MCF 10A (cell line): ENCODE measurements around the gene SLC26A11. TPM values are rescaled to one million over a fixed set of nuclear protein-coding genes. Genes with fewer than 3 reads are reported as not detected.

Experiments used
- BruUV-seq: library from RNA; stranded (reverse); fragments of 400-500 nt; replicated peaks from 2 replicates; lab custom pipeline; 2021; lab: Mats Ljungman, UMichigan
- CTCF ChIA-PET: fragments of 300-600 bp; sonication (Branson Sonifier 250); formaldehyde crosslinking; extraction: SDS; loops from one replicate; lab custom pipeline; 2021; ENCODE audit warnings: antibody characterized with exemption, inconsistent platforms; lab: Yijun Ruan, JAX
- POLR2A ChIA-PET: fragments of 300-600, 350-650 bp; sonication (Branson Sonifier 250); formaldehyde crosslinking; extraction: SDS; loops from one replicate; lab custom pipeline; 2020; ENCODE audit warnings: antibody characterized with exemption, inconsistent platforms; lab: Yijun Ruan, JAX
- DNase-seq: peaks from one replicate; pipeline ENCODE4 v3.0.0-alpha.2; 2018; ENCODE audit not compliant: unreplicated experiment
- H3K27ac Mint-ChIP-seq: one replicate; pipeline ENCODE4 v1.8.0; 2022; ENCODE audit warnings: mild to moderate bottlenecking, low read depth, mixed read lengths; ENCODE audit not compliant: unreplicated experiment
- H3K27me3 Mint-ChIP-seq: one replicate; pipeline ENCODE4 v1.8.0; 2022; ENCODE audit warnings: mixed read lengths; ENCODE audit not compliant: insufficient read depth, unreplicated experiment
- H3K36me3 Mint-ChIP-seq: one replicate; pipeline ENCODE4 v1.8.0; 2022; ENCODE audit warnings: mild to moderate bottlenecking, moderate library complexity, mixed read lengths; ENCODE audit not compliant: insufficient read depth, unreplicated experiment
- H3K4me1 Mint-ChIP-seq: one replicate; pipeline ENCODE4 v1.8.0; 2022; ENCODE audit warnings: mixed read lengths; ENCODE audit not compliant: insufficient read depth, unreplicated experiment
- H3K4me3 Mint-ChIP-seq: one replicate; pipeline ENCODE4 v1.8.0; 2022; ENCODE audit warnings: mild to moderate bottlenecking, moderate library complexity, mixed read lengths; ENCODE audit not compliant: unreplicated experiment
- H3K9me3 Mint-ChIP-seq: one replicate; pipeline ENCODE4 v1.8.0; 2022; ENCODE audit warnings: mixed read lengths; ENCODE audit not compliant: unreplicated experiment
- intact Hi-C: fragments of 100-400 bp; cut with micrococcal nuclease; formaldehyde crosslinking; loops from 2 replicates; pipeline ENCODE4 v1.14.1; 2022
- total RNA-seq: library from RNA; stranded (reverse); gene quantifications from 2 replicates; pipeline ENCODE4 v1.2.3, GENCODE V29; 2022
- TF ChIP-seq, protein P1 (sequence below): fragments of 200-600 bp; IDR thresholded peaks from one replicate; pipeline ENCODE4 v1.8.0; 2022; ENCODE audit warnings: antibody characterized with exemption, mild to moderate bottlenecking; ENCODE audit not compliant: unreplicated experiment

The SLC26A11 gene
- total RNA-seq, 1 experiment from 2014 or later: 11.7 TPM

DNA sequence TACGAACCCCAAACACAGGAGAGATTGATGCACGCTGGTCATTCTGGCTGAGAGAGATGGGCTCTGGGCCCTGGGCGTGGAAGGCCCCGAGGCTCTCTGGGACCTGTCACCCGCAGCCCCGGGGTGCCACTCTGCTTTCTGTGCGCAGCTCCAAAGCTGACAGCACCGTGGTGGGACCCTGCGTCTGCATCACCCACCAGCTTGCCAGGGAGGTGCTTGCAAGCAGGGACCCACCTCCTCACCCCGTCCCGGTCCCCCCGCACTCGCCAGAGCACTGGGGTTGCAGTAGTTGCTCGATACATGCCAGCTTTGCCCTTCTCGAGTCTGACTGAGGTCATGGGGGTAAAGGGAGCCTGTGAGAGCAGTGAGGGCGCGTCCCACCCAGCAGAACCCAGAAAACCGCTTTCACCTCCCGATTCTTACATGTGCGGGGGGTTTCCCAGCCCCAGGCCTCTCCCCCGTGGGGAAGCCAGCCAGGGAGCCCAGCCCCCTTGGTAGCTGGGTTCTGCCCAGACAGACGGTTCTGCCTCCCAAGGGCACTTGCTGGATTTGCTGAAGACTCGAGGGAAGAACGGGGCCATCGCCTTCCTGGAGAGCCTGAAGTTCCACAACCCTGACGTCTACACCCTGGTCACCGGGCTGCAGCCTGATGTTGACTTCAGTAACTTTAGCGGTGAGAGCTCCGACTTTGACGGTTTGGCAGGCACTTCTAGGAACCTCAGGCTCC lies 37.9 kb upstream of the SLC26A11 start:
- intact Hi-C loops: no loop called here
- Mint-ChIP-seq H3K4me3 (no peak overlapping the region), H3K27me3 (peaks cover 17% of the 10 kb centered on the region), H3K36me3 (no peaks in the 10 kb centered on the region), H3K9me3 (no peaks in the 10 kb centered on the region), H3K4me1 (peaks cover 6% of the 10 kb centered on the region), H3K27ac (no peak overlapping the region)
- TF ChIP-seq, protein P1, sequence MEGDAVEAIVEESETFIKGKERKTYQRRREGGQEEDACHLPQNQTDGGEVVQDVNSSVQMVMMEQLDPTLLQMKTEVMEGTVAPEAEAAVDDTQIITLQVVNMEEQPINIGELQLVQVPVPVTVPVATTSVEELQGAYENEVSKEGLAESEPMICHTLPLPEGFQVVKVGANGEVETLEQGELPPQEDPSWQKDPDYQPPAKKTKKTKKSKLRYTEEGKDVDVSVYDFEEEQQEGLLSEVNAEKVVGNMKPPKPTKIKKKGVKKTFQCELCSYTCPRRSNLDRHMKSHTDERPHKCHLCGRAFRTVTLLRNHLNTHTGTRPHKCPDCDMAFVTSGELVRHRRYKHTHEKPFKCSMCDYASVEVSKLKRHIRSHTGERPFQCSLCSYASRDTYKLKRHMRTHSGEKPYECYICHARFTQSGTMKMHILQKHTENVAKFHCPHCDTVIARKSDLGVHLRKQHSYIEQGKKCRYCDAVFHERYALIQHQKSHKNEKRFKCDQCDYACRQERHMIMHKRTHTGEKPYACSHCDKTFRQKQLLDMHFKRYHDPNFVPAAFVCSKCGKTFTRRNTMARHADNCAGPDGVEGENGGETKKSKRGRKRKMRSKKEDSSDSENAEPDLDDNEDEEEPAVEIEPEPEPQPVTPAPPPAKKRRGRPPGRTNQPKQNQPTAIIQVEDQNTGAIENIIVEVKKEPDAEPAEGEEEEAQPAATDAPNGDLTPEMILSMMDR: no peak
- POLR2A ChIA-PET: interaction anchor here (1.2 kb wide), 1 partner anchor 19 kb away, joined by 3 read pairs; no protein-coding TSS in a partner anchor
- DNase-seq: no peak
- no TSS peak for BruUV-seq
- CTCF ChIA-PET: interaction anchor here (1.5 kb wide), 1 partner anchor 14 kb away, joined by 4 read pairs; no protein-coding TSS in a partner anchor

DNA sequence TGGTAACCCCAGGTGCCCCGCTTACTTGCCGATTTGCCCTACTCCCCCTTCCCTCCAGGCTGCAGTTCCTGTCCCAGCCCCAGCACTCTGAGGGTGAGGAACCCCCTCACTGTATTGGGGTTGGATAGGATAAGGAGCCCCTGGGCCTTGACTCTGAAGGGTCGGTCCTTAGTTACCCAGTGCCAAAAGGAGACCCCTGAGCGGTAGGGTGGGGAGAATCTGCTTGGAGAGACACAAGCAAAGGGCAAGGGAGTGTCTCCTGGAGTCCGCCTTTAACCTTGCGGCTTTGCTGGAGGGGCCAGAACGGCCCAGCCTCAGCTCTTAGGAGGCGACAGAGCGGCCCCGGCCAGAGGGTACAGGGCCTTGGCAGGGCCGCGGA lies 37.4 kb upstream of the SLC26A11 start:
- TF ChIP-seq, protein P1: no peak
- ChIA-PET POLR2A (interaction anchor here (1.2 kb wide), 1 partner anchor 20 kb away, joined by 3 read pairs; no protein-coding TSS in a partner anchor), CTCF (interaction anchor here (0.5 to 1.5 kb wide), 2 partner anchors 14 to 119 kb away, joined by 3 to 4 read pairs; no protein-coding TSS in a partner anchor)
- no peak overlapping the region for H3K27ac Mint-ChIP-seq
- no peaks in the 10 kb centered on the region for H3K36me3 Mint-ChIP-seq
- intact Hi-C loops: no loop called here
- H3K27me3 Mint-ChIP-seq: peaks cover 17% of the 10 kb centered on the region
- no peaks in the 10 kb centered on the region for H3K9me3 Mint-ChIP-seq
- DNase-seq: no peak
- BruUV-seq: no TSS peak
- H3K4me1 Mint-ChIP-seq: peaks cover 8% of the 10 kb centered on the region
- no peak overlapping the region for H3K4me3 Mint-ChIP-seq

DNA sequence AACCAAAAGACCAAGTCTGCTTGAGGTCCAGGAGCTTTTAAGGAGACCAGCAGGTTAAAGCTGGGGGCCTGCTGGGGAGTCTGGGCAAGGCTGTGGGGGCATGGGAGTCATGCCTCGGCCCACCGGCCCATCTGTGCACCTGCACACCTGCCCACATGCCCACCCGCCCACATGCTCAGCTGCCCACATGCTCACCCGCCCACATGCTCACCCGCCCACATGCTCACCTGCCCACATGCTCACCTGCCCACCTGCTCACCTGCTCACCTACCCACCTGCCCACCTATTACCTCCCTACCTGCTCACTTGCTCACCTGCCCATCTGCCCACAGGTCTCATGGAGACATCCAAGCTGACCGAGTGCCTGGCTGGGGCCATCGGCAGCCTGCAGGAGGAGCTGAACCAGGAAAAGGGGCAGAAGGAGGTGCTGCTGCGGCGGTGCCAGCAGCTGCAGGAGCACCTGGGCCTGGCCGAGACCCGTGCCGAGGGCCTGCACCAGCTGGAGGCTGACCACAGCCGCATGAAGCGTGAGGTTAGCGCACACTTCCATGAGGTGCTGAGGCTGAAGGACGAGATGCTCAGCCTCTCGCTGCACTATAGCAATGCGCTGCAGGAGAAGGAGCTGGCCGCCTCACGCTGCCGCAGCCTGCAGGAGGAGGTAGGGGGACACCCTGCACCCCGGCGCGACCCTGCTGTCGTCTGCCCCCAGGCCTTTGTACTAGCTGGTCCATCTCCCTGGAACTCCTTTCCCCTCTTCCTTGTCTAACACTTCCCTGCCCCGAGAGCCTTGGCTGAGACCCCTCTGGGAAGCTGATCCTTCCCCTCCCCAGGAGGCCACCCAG lies 36.4 kb upstream of the SLC26A11 start:
- ChIA-PET CTCF (interaction anchor here (0.6 to 1.2 kb wide), 2 partner anchors 12 to 35 kb away, joined by 3 to 4 read pairs; no protein-coding TSS in a partner anchor), POLR2A (interaction anchor here (1.2 kb wide), 1 partner anchor 21 kb away, joined by 3 read pairs; no protein-coding TSS in a partner anchor)
- Mint-ChIP-seq H3K9me3 (no peaks in the 10 kb centered on the region), H3K27ac (no peak overlapping the region), H3K27me3 (peaks cover 17% of the 10 kb centered on the region), H3K36me3 (no peaks in the 10 kb centered on the region), H3K4me3 (no peak overlapping the region), H3K4me1 (peaks cover 8% of the 10 kb centered on the region)
- DNase-seq: no peak
- no TSS peak for BruUV-seq
- intact Hi-C loops: no loop called here
- TF ChIP-seq, protein P1: no peak

DNA sequence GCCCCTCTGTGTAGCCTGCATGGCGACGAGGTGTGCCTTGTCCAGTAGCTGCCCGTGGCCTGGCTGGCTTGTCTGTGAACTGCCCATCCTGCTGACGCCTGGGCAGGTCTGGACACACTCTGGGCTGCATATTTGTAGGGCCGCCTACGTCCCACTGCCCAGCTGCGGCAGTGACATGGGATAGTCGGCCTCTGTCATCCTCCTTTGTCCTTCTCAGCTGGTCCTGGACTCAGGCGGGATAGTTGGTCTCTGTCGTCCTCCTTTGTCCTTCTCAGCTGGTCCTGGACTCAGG lies 35.9 kb upstream of the SLC26A11 start:
- ChIA-PET POLR2A (no interaction called here), CTCF (interaction anchor here (0.6 to 1.2 kb wide), 3 partner anchors 12 to 1119 kb away, joined by 3 to 4 read pairs (median 3); no protein-coding TSS in a partner anchor)
- intact Hi-C loops: no loop called here
- DNase-seq: no peak
- H3K27ac Mint-ChIP-seq: no peak overlapping the region
- no peaks in the 10 kb centered on the region for H3K36me3 Mint-ChIP-seq
- H3K27me3 Mint-ChIP-seq: peaks cover 17% of the 10 kb centered on the region
- BruUV-seq: no TSS peak
- no peak overlapping the region for H3K4me3 Mint-ChIP-seq
- H3K9me3 Mint-ChIP-seq: no peaks in the 10 kb centered on the region
- TF ChIP-seq, protein P1: no peak
- peaks cover 8% of the 10 kb centered on the region for H3K4me1 Mint-ChIP-seq
